GM23338 (cell line): Measurements from ENCODE around the gene LRRC8B.

ENCODE experiments used
- CREB1 ChIP-seq: fragments of 250-450 bp; sonication (Bioruptor Pico); IDR thresholded peaks from 2 replicates; pipeline ENCODE4 v1.5.0; 2020; ENCODE audit warnings: low read depth, mild to moderate bottlenecking, moderate library complexity
- ETS1 ChIP-seq: IDR thresholded peaks from 2 replicates; pipeline ENCODE4 v1.6.1; 2016; ENCODE audit warnings: antibody characterized with exemption
- EZH2 ChIP-seq: fragments of 200-600 bp; sonication (generic); IDR thresholded peaks from one replicate; pipeline ENCODE4 v1.8.0; 2017; ENCODE audit warnings: antibody characterized with exemption, mild to moderate bottlenecking, low read depth; ENCODE audit not compliant: unreplicated experiment
- EZH2phosphoT487 ChIP-seq: fragments of 200-600 bp; sonication (generic); IDR thresholded peaks from one replicate; pipeline ENCODE4 v1.8.1; 2018; ENCODE audit warnings: antibody characterized with exemption; ENCODE audit not compliant: unreplicated experiment
- JUNB ChIP-seq: IDR thresholded peaks from one replicate; pipeline ENCODE4 v1.6.1; 2016; ENCODE audit warnings: antibody characterized with exemption; ENCODE audit not compliant: unreplicated experiment
- NANOG ChIP-seq: IDR thresholded peaks from 2 replicates; pipeline ENCODE4 v1.6.1; 2016; ENCODE audit warnings: antibody characterized with exemption, borderline replicate concordance
- POLR2AphosphoS5 ChIP-seq: IDR thresholded peaks from 2 replicates; pipeline ENCODE4 v1.6.1; 2016; ENCODE audit warnings: antibody characterized with exemption, low read depth
- STAT1 ChIP-seq: IDR thresholded peaks from one replicate; pipeline ENCODE4 v1.6.1; 2016; ENCODE audit warnings: antibody characterized with exemption; ENCODE audit not compliant: unreplicated experiment
- ZNF114 ChIP-seq: fragments of 250-450 bp; sonication (Bioruptor Pico); IDR thresholded peaks from 2 replicates; pipeline ENCODE4 v1.5.0; 2020; ENCODE audit warnings: mild to moderate bottlenecking, moderate library complexity
- ZNF331 ChIP-seq: fragments of 250-450 bp; sonication (Bioruptor Pico); IDR thresholded peaks from 2 replicates; pipeline ENCODE4 v1.5.0; 2020; ENCODE audit warnings: low read depth, mild to moderate bottlenecking, moderate library complexity
- ZNF462 ChIP-seq: fragments of 250-450 bp; sonication (Bioruptor Pico); IDR thresholded peaks from 2 replicates; pipeline ENCODE4 v1.5.0; 2020; ENCODE audit warnings: mild to moderate bottlenecking, moderate library complexity
- TF ChIP-seq, protein P1 (sequence below), 2 experiments: fragments of 200-600 bp in 1 of 2; sonication (generic) in 1 of 2; conservative IDR thresholded peaks; 2 replicates each; pipeline versions ENCODE4 v1.5.1 to v1.6.1; 2016 to 2017; ENCODE audit warnings: antibody characterized with exemption in 2 of 2, low read depth in 2 of 2, mild to moderate bottlenecking in 2 of 2, moderate library complexity in 1 of 2
- TF ChIP-seq, protein P2 (sequence below): IDR thresholded peaks from one replicate; pipeline ENCODE4 v1.6.1; 2018; ENCODE audit warnings: antibody characterized with exemption; ENCODE audit not compliant: unreplicated experiment

DNA sequence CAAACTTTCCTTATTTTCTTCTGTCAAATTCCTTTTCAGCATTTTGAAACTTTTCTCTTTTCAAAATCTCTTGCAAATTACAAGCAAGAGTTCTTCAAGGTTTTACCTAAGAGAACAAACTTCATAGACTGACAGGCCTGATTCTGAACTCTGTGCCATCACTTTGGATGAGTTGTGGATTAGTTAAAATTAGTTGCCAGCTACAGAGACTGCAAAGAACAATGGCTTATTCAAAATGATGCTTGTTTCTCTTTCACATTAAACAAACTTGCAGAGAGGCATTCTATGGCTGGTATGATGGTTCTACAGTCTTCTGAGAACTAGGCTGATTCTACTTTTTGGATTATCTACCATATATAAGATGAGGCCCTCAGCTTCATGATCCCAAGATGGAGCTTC lies 3.8 kb downstream of the LRRC8B start:
- TF ChIP-seq, protein P1, sequence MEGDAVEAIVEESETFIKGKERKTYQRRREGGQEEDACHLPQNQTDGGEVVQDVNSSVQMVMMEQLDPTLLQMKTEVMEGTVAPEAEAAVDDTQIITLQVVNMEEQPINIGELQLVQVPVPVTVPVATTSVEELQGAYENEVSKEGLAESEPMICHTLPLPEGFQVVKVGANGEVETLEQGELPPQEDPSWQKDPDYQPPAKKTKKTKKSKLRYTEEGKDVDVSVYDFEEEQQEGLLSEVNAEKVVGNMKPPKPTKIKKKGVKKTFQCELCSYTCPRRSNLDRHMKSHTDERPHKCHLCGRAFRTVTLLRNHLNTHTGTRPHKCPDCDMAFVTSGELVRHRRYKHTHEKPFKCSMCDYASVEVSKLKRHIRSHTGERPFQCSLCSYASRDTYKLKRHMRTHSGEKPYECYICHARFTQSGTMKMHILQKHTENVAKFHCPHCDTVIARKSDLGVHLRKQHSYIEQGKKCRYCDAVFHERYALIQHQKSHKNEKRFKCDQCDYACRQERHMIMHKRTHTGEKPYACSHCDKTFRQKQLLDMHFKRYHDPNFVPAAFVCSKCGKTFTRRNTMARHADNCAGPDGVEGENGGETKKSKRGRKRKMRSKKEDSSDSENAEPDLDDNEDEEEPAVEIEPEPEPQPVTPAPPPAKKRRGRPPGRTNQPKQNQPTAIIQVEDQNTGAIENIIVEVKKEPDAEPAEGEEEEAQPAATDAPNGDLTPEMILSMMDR (conservative IDR thresholded peaks at IDR 0.05; ENCODE audit: low read depth in 2 of 2) = no peak
- TF ChIP-seq EZH2 (no peak), EZH2phosphoT487 (no peak), POLR2AphosphoS5 (no peak), CREB1 (CRISPR knock-in tag) (no peak), STAT1 (no peak), ZNF462 (CRISPR knock-in tag) (no peak), ETS1 (no peak), JUNB (no peak), ZNF331 (CRISPR knock-in tag) (no peak), ZNF114 (CRISPR knock-in tag) (no peak), NANOG (no peak)
- TF ChIP-seq, protein P2, sequence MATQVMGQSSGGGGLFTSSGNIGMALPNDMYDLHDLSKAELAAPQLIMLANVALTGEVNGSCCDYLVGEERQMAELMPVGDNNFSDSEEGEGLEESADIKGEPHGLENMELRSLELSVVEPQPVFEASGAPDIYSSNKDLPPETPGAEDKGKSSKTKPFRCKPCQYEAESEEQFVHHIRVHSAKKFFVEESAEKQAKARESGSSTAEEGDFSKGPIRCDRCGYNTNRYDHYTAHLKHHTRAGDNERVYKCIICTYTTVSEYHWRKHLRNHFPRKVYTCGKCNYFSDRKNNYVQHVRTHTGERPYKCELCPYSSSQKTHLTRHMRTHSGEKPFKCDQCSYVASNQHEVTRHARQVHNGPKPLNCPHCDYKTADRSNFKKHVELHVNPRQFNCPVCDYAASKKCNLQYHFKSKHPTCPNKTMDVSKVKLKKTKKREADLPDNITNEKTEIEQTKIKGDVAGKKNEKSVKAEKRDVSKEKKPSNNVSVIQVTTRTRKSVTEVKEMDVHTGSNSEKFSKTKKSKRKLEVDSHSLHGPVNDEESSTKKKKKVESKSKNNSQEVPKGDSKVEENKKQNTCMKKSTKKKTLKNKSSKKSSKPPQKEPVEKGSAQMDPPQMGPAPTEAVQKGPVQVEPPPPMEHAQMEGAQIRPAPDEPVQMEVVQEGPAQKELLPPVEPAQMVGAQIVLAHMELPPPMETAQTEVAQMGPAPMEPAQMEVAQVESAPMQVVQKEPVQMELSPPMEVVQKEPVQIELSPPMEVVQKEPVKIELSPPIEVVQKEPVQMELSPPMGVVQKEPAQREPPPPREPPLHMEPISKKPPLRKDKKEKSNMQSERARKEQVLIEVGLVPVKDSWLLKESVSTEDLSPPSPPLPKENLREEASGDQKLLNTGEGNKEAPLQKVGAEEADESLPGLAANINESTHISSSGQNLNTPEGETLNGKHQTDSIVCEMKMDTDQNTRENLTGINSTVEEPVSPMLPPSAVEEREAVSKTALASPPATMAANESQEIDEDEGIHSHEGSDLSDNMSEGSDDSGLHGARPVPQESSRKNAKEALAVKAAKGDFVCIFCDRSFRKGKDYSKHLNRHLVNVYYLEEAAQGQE = no peak
